SKM-1 (cell line): Measurements from ENCODE around the gene C6orf15.

Experiments
- DNase-seq: peaks from one replicate; lab custom pipeline; 2025; ENCODE audit not compliant: unreplicated experiment; lab: John Stamatoyannopoulos, UW

The C6orf15 gene

DNA sequence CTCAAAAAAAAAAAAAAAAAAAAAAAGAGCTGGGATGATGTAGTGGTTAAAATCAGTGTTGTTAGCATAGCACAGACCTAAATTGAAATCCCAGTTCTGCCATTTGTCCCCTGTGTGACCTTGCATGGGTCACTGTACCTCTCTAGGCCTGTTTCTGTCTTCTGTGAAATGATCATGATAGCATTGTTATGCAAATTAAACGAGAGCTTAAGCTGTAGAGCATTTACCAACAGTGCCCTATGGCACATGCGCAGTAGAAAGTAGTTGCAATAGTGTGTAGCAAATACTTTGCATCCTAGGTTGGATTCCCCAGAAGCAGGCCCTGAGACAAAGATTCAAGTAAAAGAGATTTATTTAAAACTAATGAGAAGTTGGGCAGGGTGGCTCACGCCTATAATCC lies 19.2 kb upstream of the C6orf15 start:
- DNase-seq, result no peak

- no peak for DNase-seq
Measured at GRCh38 chr6:31130751-31131150, 18.4 kb upstream of the C6orf15 start.

DNA sequence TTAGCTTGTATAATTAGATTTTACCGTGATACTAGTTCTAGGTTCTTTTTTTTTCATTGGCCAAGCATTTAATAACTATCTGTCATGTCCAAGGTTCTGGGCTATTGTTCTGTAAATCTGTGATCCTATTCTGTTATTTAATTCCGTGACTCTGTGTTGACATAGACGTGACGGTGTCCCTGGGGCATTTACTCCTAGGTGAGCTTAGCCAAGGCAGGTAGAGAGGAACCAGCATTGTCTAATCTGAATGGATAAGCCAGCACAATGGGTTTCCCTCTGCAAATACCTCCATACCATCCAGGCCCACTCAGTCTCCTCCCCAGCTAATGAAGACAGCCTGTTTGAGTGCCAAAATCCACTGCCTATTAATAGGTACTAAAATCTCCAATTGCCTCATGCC lies 16.8 kb upstream of the C6orf15 start:
- DNase-seq, result no peak

DNA sequence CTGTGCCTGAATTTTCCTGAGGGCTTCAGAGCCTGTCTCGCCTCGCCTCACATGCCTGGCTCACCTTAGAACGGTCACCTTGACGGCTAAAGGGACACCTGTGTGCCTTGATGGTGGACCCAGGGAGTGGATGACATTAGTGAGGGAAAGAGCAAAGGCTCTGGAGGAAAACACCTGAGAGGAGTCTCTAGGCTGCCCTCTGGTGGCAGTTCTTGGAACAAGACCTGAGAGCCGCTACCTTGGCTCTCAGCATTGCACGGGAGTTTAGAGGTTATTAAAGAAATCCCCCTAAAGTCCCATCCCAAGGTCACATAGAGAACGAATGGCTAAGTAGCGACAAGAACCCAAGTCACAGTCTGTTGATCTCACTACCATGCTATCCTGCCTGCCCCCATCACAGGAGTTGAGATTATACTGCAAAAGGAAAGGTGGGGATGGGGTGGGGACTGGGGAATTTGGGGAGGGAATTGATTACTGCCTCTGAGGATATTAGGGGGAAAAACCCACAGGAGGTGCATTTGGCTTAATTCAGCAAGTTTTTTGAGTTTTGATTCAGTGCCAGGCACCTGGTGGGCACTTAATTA lies 15.8 kb upstream of the C6orf15 start:
- peak; percentile 7 for DNase-seq

- DNase-seq, result no peak
Measured at GRCh38 chr6:31126396-31127175, 14.2 kb upstream of the C6orf15 start.

DNA sequence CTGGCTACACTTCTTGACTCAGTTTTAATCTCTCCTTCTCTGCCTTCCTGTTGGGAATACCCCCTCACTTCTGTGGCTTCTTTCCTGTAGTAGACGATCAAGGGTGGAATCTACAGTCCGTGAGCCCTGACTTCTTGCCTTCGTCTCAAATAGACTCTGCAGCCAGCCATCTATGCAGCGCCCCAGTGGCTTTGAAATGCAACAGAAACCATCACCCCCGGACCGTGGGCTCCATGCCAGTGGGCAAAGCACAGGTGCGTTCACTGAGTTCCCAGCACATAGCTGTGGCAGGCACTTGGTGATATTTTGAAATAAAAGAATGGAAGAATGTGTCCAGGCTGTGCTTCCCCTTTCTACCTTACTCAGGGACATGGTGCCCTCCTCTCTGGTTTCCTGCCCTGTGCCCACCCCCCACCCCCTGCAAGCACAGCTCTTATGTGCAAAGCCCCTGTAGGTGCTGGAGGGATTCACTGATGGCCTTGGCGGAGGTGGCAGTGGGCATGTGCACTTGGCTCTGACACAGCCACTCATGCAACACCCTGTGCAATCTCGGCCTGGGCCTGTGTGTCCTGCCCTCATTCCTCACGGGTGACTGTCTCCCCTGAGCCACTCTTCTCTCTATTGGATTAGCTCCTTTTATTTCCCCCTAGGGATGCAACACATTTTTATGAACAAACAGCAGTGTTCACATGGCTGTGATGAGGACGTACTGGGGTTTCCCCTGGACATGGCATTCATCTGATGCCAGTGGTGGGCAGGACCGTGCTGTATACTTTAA lies 13.4 kb upstream of the C6orf15 start:
- no peak for DNase-seq

DNA sequence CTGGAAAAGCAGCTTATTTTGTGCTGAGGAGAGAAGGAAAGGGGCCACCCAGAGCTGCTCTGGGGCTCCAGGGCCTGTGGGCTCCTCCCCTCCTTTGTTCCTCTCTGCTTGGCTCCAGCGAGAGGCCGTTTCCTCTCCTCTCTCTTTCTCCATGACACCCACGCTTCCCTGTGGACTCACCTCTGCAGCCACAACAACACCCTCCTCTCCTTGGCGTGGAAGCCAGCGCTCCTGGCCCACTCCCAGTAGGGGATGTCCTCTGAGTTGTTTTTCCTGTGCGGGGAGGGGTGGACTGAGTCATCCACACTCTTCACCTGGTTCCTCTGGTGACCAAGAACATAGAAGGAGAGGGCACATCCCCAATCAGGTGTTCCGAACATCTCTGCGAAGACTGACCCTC lies 12.8 kb upstream of the C6orf15 start:
- DNase-seq, result no peak

- no peak for DNase-seq
Measured at GRCh38 chr6:31122791-31123706, 10.7 kb upstream of the C6orf15 start.

- DNase-seq, result no peak
Measured at GRCh38 chr6:31121131-31121790, 8.9 kb upstream of the C6orf15 start.

DNA sequence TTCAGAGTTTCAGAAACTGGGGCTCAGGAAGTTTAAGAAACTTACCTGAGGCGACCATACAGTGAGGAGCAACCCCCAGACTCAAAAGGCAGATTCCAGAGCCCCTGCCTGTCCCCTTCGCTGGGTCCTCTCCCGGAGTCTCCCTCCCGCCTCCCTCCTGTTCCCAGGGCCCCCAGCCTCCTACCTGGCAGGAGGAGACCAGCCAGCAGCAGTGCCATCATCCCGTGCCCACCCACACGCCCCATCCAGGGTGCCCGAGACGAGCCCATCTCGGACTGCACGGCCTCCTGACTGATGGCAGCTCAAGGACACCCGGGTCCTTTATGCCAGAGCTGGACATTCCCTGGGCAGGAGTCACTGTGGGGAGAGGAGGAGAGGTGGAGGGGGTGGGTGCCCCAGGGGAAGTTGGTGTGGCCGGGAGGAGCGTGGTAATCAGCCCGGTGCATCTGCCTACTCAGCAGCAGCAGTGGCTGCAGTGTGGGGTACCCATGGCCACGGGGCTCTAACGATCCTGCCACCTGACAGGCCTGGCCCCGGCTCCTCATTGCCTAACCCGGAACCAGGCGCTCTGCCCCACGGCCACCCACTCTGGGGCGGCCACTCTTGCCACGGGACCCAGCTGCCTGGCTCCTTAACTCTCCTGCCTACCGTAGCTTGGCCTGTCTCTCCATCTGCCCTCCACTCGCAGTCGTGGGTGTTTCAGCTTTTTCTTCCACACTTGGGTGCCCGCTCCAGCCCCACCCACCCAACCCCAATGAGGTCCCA lies 8.0 kb upstream of the C6orf15 start, which contains the start of gene CDSN:
TSS of gene CDSN (minus strand) at position 296 of the 765 bp plus-strand sequence. CDS start at position 269, 27 bp downstream.
- DNase-seq, result no peak

DNA sequence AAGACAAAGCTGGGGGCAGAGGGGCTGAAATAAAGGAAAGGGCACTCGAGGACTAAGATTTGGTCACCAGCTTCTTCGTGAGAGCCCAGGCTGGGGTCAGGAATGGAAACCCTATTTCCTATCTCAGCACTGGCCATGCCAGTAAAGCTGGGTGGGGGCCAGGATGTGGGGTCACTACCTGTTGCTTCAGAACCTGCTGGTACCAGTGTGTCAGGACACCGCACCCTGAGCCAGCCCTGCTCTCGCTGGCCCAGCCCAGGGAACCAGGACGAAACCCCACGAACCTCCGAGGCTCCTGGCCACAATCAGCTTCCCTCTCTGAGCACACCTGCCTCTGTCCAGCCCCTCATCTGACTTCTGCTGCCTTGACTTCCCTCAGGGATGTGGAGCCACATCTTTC lies 5.8 kb upstream of the C6orf15 start:
- no peak for DNase-seq

- DNase-seq, result no peak
Measured at GRCh38 chr6:31116661-31117385, 4.4 kb upstream of the C6orf15 start.

- DNase-seq, result no peak
Measured at GRCh38 chr6:31115941-31116560, 3.7 kb upstream of the C6orf15 start.

DNA sequence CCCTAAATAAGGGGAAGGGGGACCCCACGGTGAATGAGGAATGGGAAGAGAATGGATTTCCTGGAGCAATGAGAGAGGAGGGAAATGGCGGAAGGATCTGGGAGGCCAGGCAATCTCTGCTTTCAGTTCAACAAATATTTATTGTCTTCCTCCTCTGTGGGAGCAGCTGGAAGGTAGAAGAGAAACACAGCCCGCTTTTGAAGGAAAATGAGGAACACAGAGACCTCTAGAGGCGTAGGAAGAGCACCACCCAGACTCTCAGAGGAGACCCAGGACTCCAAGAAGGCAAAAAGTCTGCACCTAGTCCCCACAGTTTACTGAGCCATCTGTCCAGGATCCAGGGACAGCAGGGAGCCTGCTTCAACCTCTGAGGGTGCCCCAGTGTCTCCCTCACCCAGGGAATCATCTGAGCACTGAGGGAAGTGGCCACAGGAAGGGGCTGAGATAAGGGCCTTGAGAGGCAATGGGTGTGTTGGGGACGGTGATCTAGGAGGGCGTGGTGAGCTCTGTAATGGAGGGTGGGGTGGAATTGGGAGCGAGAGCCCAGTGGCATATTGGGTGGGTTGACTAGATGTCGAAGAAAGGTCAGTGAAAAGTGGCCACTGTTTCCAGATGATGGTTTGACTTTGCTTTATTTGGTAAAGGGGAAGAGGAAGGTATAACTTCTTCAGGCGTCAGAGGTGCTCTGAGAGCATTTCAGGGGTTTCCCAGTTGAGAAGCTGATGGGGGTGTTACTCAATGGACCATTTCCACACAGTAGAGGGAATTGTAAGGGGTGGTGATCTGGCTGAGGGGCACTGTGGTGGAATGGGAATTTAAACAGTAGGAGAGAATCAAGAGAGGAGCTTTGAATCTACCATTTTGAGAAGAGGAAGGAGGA lies 2.8 kb upstream of the C6orf15 start:
- no peak for DNase-seq

- no peak for DNase-seq
Measured at GRCh38 chr6:31114541-31114878, 2.1 kb upstream of the C6orf15 start, which contains the start of gene PSORS1C1. Gene PSORS1C1 (plus strand): TSS chr6:31114800. CDS start chr6:31129633, 14,833 bp downstream.

DNA sequence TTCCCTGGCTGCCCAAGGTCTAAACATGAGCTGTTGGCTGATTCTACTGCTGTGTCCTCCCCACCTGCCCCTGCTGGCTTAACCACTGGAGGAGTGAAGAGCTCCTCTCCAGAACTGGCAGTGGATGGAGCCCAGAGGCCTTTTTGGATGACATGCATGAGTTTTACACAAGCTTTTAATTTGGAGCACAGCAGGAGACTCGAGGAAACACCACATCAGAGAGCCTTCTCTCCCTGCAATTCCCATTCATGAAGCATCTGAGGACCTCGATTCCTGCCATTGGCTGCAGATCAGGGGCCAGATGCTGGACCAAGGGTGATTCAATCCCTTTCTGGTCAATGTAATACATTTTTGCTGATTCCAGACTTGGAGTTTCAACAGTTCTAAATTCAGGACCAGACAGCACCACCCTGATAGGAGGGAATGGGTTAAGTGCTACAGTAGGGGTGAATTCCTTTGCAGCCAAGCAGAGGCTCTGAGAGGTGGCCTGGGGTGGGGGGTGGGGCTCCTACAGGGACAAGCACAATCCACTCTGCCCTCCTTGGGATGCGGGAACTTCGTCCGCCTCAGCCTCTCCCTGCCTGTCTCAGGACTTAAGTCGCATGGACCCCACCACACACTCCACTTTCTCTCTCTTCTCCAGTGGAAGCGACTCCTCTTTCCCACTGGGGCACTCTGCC lies 1.6 kb upstream of the C6orf15 start:
- DNase-seq, result no peak

DNA sequence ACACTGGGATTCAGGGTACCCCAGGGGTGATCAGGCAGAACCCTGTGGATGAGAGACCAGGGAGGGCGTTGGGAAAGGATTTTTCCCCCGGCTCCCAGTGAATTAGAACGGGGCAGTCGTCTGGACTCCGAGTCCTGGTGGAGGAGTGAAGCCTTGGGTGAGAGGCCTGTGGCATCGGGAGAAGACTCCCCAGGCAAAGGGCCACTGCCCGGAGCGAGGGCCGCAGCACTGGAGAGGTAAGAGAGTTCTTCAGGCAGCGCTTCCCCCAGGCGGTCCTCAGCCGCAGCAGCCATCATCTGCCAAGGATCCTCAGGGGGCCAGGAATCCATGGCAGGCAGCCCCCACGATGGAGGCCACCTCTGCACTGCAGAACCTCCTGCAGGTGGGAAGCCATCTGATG lies 663 bp downstream of the C6orf15 start:
- DNase-seq, result no peak
